ENCODE results near the gene ZNF784.

ZNF784 gene

GRCh38 chr19:55653651-55654322, 29.4 kb upstream of the ZNF784 start:
- Histone ChIP-seq H3K4me3 (ENCODE audit: low read length) (peak overlapping the region; percentile 79), H3F3A (ENCODE audit: insufficient read depth, low read length) (peaks cover 4% of the 10 kb centered on the region; the same call in 1 of the 2 replicates), H3K9ac (ENCODE audit: low read length) (peak overlapping the region; percentile 95), H3K27me3 (replicated peaks; ENCODE audit: insufficient read depth, low read length) (no peaks in the 10 kb centered on the region), H4K20me1 (ENCODE audit: insufficient read depth, low read length) (peaks cover 30% of the 10 kb centered on the region), H2AFZ (ENCODE audit: low read length) (peak overlapping the region; percentile 38), H3K9me2 (replicated peaks; ENCODE audit: insufficient read depth, low read length) (no peaks in the 10 kb centered on the region), H3K79me2 (ENCODE audit: low read length) (peaks cover 39% of the 10 kb centered on the region), H3K4me1 (ENCODE audit: low read length) (peaks cover 20% of the 10 kb centered on the region; the same call in 1 of the 2 replicates), H3K27ac (ENCODE audit: low read length) (peak overlapping the region; percentile 87), H3K4me2 (ENCODE audit: low read depth, low read length) (peak overlapping the region; percentile 44), H3K36me3 (replicated peaks; ENCODE audit: insufficient read depth, low read length) (no peaks in the 10 kb centered on the region), H3K9me3 (replicated peaks; ENCODE audit: insufficient read depth, low read length) (no peaks in the 10 kb centered on the region)
- DNase-seq, result peak; percentile 99
- no peak for TF ChIP-seq EZH2 (optimal IDR thresholded peaks at IDR 0.05; ENCODE audit: low read depth, low read length)
- peak; percentile 99 for TF ChIP-seq CTCF (IDR thresholded peaks at IDR 0.05; ENCODE audit: low read length)

GRCh38 chr19:55652311-55653128, 28.2 kb upstream of the ZNF784 start:
- no peaks in the 10 kb centered on the region for H3K9me3 ChIP-seq (replicated peaks; ENCODE audit: insufficient read depth, low read length)
- no peak overlapping the region for H3K27ac ChIP-seq (ENCODE audit: low read length)
- peaks cover 19% of the 10 kb centered on the region for H4K20me1 ChIP-seq (ENCODE audit: insufficient read depth, low read length)
- no peak for TF ChIP-seq CTCF (IDR thresholded peaks at IDR 0.05; ENCODE audit: low read length)
- TF ChIP-seq EZH2phosphoT487 (IDR thresholded peaks at IDR 0.05; ENCODE audit: low read length), result no peak
- no peak for TF ChIP-seq EZH2 (optimal IDR thresholded peaks at IDR 0.05; ENCODE audit: low read depth, low read length)
- H3K9me2 ChIP-seq (replicated peaks; ENCODE audit: insufficient read depth, low read length), result no peaks in the 10 kb centered on the region
- H3K9ac ChIP-seq (ENCODE audit: low read length), result no peak overlapping the region
- H3F3A ChIP-seq (ENCODE audit: insufficient read depth, low read length), result peaks cover 5% of the 10 kb centered on the region; the same call in 1 of the 2 replicates
- H3K4me1 ChIP-seq (ENCODE audit: low read length), result peaks cover 16% of the 10 kb centered on the region; the same call in 1 of the 2 replicates
- no peak overlapping the region for H3K4me2 ChIP-seq (ENCODE audit: low read depth, low read length)
- no peaks in the 10 kb centered on the region for H3K27me3 ChIP-seq (replicated peaks; ENCODE audit: insufficient read depth, low read length)
- no peaks in the 10 kb centered on the region for H3K36me3 ChIP-seq (replicated peaks; ENCODE audit: insufficient read depth, low read length)
- no peak overlapping the region for H2AFZ ChIP-seq (ENCODE audit: low read length)
- H3K79me2 ChIP-seq (ENCODE audit: low read length), result peaks cover 26% of the 10 kb centered on the region
- H3K4me3 ChIP-seq (ENCODE audit: low read length), result no peak overlapping the region
- no peak for DNase-seq

GRCh38 chr19:55651236-55651635, 26.9 kb upstream of the ZNF784 start:
- H3K9me2 ChIP-seq (replicated peaks; ENCODE audit: insufficient read depth, low read length), result no peaks in the 10 kb centered on the region
- H3F3A ChIP-seq (ENCODE audit: insufficient read depth, low read length), result peaks cover 10% of the 10 kb centered on the region
- H4K20me1 ChIP-seq (ENCODE audit: insufficient read depth, low read length), result peaks cover 6% of the 10 kb centered on the region; the same call in 1 of the 2 replicates
- H3K9ac ChIP-seq (ENCODE audit: low read length), result no peak overlapping the region
- H2AFZ ChIP-seq (ENCODE audit: low read length), result no peak overlapping the region
- no peaks in the 10 kb centered on the region for H3K27me3 ChIP-seq (replicated peaks; ENCODE audit: insufficient read depth, low read length)
- no peak overlapping the region for H3K27ac ChIP-seq (ENCODE audit: low read length)
- TF ChIP-seq EZH2phosphoT487 (IDR thresholded peaks at IDR 0.05; ENCODE audit: low read length), result no peak
- no peak for TF ChIP-seq CTCF (IDR thresholded peaks at IDR 0.05; ENCODE audit: low read length)
- no peak overlapping the region for H3K4me3 ChIP-seq (ENCODE audit: low read length)
- H3K79me2 ChIP-seq (ENCODE audit: low read length), result peaks cover 13% of the 10 kb centered on the region
- no peak overlapping the region for H3K4me2 ChIP-seq (ENCODE audit: low read depth, low read length)
- H3K36me3 ChIP-seq (replicated peaks; ENCODE audit: insufficient read depth, low read length), result no peaks in the 10 kb centered on the region
- H3K4me1 ChIP-seq (ENCODE audit: low read length), result 0 out of 2 replicates have a peak, but pooled peaks cover 3% of the 10 kb centered on the region
- H3K9me3 ChIP-seq (replicated peaks; ENCODE audit: insufficient read depth, low read length), result no peaks in the 10 kb centered on the region
- no peak for DNase-seq
